C4-2B (cell line): ENCODE measurements around the gene PRDM1.

Experiments
- ZFX ChIP-seq: fragments of 450-650 bp; IDR thresholded peaks from 2 replicates; pipeline ENCODE4 v1.6.1; 2017
- TF ChIP-seq, protein P1 (sequence below): fragments of 450-650 bp; conservative IDR thresholded peaks from 2 replicates; pipeline ENCODE4 v1.5.1; 2017; ENCODE audit warnings: mild to moderate bottlenecking

DNA sequence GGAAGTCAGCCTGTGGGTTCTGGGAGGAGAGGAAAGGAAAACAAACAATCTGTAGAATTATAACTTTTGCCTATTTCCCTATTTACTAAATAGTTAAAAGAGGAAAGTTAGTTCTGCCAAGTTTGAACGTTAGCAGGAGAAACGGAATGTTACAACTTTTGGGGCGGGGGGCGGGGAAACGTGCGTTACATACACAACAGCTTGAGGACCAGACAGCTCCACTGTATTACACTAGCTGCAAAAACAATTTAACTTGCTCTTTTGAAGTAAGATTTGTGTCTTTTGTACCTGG lies 498 bp upstream of the PRDM1 start:
- TF ChIP-seq, protein P1, sequence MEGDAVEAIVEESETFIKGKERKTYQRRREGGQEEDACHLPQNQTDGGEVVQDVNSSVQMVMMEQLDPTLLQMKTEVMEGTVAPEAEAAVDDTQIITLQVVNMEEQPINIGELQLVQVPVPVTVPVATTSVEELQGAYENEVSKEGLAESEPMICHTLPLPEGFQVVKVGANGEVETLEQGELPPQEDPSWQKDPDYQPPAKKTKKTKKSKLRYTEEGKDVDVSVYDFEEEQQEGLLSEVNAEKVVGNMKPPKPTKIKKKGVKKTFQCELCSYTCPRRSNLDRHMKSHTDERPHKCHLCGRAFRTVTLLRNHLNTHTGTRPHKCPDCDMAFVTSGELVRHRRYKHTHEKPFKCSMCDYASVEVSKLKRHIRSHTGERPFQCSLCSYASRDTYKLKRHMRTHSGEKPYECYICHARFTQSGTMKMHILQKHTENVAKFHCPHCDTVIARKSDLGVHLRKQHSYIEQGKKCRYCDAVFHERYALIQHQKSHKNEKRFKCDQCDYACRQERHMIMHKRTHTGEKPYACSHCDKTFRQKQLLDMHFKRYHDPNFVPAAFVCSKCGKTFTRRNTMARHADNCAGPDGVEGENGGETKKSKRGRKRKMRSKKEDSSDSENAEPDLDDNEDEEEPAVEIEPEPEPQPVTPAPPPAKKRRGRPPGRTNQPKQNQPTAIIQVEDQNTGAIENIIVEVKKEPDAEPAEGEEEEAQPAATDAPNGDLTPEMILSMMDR, result no peak
- no peak for TF ChIP-seq ZFX
